TTC549 (cell line): Measurements from ENCODE around the gene NDST1.
A peak's percentile ranks its signal among the peaks of the same experiment; 100 is the strongest.

Experiments used
- FAIRE-seq: peaks from 2 replicates; lab custom pipeline; 2012; peaks lifted over from hg19 to GRCh38; lab: Jason Lieb, UNC

The NDST1 gene

GRCh38 chr5:150544611-150545219 lies 36.8 kb downstream of the NDST1 start:
- no peak for FAIRE-seq

DNA sequence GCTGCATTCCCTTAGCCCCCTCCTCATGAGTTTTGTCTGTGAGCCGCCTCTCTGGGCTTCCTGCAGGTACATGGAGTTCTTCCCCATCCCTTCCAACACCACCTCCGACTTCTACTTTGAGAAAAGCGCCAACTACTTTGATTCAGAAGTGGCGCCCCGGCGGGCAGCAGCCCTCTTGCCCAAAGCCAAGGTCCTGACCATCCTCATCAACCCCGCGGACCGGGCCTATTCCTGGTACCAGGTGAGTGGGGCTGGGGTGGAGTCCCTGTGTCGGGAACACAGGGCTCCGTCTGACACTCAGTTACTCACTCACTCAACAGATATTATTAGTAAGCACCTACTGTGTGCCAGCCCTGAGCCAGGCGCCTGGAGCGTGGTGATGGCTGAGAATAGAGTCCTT lies 37.3 kb downstream of the NDST1 start:
- FAIRE-seq = no peak

DNA sequence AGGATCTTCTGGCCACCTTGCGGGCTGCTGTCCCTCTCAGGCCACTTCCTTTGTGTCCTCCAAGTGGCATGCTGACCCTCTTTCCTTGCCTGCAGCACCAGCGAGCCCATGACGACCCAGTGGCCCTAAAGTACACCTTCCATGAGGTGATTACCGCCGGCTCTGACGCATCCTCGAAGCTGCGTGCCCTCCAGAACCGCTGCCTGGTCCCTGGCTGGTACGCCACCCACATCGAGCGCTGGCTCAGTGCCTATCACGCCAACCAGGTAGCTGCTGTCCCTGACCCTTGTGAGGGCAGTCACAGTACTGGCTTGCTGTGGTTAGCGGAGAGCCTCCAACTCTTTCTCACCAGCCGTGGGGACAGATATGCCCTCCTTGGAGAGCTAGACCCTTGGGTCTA lies 40.2 kb downstream of the NDST1 start:
- no peak for FAIRE-seq

GRCh38 chr5:150549735-150550134 lies 41.8 kb downstream of the NDST1 start:
- FAIRE-seq = no peak

DNA sequence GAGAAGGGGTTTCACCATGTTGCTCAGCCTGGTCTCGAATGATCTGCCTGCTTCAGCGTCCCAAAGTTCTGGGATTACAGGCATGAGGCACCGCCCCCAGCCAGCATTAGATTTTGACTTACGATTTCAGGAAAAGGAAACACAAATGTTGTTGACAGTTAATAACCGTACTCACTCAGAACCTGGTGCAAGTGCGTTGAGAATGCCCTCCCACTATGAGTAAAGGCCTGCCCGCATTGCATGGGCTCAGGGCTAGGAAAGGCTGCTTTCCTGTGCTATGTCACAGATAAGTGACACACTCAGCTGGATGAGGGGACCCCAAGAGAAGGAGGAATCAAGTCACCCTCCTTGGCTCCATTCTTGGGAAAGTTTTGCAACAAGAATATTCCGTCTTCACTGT lies 42.4 kb downstream of the NDST1 start:
- no peak for FAIRE-seq

DNA sequence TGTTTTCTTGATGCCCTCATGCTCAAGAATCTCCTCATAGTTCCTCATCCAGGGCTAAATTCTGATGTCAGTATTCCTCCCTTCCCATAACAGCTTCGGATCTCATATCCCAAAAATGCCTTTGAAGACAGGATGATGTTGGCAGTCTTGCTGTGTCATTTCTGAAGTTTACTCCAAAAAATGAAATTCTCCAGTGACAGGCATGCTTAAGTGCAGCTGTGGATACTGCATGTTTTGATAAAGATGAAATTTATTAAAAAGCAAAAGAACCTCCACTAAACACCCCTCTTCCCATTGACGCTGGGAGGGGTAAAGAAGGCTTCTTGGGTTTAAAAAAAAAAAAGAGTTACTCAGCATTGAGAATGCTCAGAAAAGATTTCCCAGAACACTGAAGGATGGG lies 43.1 kb downstream of the NDST1 start:
- no peak for FAIRE-seq

- FAIRE-seq = no peak
Measured at GRCh38 chr5:150553402-150553801, 45.5 kb downstream of the NDST1 start.

DNA sequence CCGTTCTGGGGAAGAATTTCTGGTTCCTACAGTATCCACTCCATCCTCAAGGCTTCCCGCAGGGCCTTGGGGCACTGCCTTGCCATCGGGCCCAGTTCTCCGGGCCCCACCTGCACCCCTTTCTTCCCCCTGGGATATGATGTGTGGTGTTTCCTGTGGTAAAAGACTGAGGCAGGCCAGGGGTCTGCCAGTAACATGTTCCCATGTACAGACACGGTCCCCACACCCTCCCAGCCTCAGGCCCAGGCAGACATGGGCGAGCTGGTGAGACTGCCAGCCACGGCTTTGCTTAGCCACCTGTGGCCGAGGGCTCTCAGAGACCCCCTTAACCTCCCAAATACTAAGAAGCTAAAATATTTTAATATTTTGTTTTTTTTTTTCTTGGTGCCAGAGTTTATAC lies 46.0 kb downstream of the NDST1 start:
- no peak for FAIRE-seq

GRCh38 chr5:150554857-150555256 lies 46.9 kb downstream of the NDST1 start:
- no peak for FAIRE-seq

DNA sequence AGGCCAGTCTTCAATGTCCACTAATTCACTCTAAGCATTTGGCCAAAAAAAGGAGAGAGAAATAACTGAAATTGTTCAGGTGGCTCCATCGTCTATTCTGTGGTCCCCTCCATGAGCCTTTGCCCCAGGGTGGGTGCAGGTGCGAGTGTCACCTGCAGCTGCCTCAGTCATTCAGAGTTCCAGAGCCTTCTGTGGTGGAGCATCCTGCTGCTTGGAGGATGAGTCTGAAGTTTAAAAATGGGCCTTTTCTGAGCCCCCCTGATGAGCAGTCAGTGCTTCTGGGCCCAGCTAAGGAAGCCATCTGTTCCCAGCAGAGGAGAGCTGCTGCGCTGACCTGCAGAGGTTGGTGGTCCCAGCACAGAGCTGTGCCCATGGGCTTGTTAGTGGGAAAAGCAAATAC lies 48.2 kb downstream of the NDST1 start:
- FAIRE-seq = no peak

GRCh38 chr5:150556859-150557508 lies 49.1 kb downstream of the NDST1 start:
- no peak for FAIRE-seq

DNA sequence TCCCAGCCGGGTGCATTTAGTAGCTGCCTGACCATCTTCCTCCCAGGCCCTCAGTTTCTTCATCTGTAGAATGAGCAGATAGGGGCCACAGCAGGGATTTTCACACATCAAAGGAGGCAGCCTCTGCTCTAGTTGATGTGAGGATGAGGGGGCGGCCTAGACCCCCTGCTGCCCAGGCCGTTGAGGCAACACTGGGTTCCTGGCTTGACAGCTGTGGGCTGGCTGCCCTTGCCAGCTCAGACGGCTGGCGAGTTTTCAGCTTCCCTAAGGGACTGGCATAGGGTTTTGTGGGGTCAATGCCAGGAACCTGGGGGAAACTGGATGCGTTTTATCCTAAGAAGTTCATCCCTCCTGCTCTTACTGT lies 49.6 kb downstream of the NDST1 start:
- no peak for FAIRE-seq

- no peak for FAIRE-seq
Measured at GRCh38 chr5:150558088-150558621, 50.2 kb downstream of the NDST1 start.

GRCh38 chr5:150559088-150559487 lies 51.2 kb downstream of the NDST1 start:
- FAIRE-seq = no peak

- FAIRE-seq = no peak
Measured at GRCh38 chr5:150559701-150560100, 51.8 kb downstream of the NDST1 start.

- peak; percentile 91 for FAIRE-seq
Measured at GRCh38 chr5:150560401-150561191, 52.7 kb downstream of the NDST1 start.

GRCh38 chr5:150561192-150561512 lies 53.2 kb downstream of the NDST1 start:
- FAIRE-seq = no peak

DNA sequence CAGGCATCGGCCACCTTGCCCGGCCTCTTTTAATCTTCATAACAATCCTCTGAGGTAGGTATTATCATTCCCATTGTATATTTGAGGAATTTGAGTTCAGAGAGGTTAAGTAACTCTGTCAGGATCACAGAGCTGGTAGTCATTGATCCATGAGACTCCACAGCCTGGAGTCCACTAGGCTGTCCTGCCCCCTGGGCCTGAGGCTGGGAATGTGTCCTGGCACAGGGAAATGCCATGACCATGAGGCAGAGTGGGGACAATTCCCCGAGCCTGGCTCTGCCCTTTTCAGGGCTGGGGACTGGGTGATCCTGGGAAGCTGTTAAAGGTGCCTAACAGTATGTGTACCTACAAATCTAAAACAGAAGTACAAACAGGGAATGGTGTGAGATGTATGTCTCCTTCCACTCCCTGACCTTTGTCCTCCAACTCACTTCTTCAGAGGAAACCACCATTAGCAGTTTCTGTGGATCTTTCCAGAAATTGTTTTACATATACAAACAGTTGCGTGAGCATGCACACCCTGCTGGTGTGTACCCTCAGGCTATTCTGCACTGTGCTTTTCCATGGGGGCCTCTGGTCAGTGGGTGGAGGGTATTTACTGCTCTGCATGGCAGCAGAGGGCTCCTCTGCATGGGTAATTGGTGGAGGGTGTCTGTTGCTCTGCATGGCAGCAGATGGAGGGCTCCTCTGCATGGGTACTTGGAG lies 53.8 kb downstream of the NDST1 start:
- no peak for FAIRE-seq

DNA sequence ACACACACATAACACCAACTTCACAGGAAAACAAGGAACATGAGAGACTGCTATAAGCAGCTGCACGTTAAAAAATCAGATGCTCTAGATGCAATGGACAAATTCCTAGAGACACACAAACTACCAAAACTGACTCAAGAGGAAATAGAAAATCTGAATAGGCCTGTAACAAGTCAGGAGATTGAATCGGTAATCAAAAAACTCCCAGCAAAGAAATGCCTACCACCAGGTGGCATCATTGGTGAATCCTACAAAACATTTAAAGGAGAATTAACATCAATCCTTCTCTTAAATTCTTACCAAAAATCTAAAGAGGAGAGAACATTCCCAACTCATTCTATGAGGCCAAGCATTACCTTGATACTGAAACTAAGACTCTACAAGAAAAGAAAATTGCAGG lies 54.9 kb downstream of the NDST1 start:
- peak; percentile 69 for FAIRE-seq

DNA sequence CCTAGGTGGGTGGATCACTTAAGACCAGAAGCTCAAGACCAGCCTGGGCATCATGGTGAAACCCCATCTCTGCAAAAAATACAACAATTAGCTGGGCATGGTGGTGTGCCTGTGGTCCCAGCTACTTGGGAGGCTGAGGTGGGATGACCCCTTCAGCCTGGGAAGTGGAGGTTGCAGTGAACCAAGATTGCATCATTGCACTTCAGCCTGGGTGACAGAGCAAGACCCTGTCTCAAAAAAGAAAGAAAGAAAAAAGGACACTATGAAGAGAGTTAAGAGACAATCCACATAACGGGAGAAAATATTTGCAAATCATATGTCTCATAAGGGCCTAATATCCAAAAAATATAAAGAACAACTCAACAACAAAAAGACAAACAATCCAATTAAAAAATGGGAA lies 57.9 kb downstream of the NDST1 start:
- no peak for FAIRE-seq

GRCh38 chr5:150567031-150567717 lies 59.2 kb downstream of the NDST1 start:
- no peak for FAIRE-seq

DNA sequence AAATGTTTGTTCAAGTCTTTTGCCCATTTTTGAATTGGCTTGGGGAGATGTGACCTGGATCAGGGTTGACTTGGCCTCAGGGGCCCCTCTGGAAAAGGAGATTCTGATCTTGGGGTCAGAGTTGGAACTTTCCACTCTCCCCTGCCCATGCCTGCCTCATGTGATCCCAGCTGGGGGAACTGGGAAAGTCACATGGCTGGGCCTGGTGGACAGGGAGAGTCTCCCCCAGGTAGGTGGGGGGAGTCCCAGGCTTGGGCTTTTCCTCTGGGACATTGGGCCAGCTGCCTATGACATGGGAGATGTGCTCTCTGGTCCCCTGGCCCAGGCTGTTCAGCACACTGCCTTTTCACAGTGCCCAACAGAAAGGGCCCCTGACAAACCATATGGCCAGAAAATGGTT lies 60.7 kb downstream of the NDST1 start:
- no peak for FAIRE-seq
